Endothelial cell (in vitro differentiated cells): ENCODE results near the gene ASCC1. TPM values are rescaled to one million over a fixed set of nuclear protein-coding genes. Genes with fewer than 3 reads are reported as not detected.
A peak's percentile ranks its signal among the peaks of the same experiment; 100 is the strongest.

Experiments used
- DNase-seq: peaks from one replicate; pipeline ENCODE4 v3.0.0; 2021; ENCODE audit warnings: low spot score
- H3K27ac Mint-ChIP-seq: one replicate; pipeline ENCODE4 v1.8.0; 2021; ENCODE audit warnings: mixed read lengths, inconsistent platforms; ENCODE audit not compliant: unreplicated experiment
- H3K27me3 Mint-ChIP-seq: one replicate; pipeline ENCODE4 v1.8.0; 2021; ENCODE audit warnings: mild to moderate bottlenecking, moderate library complexity, mixed read lengths, inconsistent platforms; ENCODE audit not compliant: unreplicated experiment
- H3K36me3 Mint-ChIP-seq: one replicate; pipeline ENCODE4 v1.8.0; 2021; ENCODE audit warnings: mild to moderate bottlenecking, low read depth, mixed read lengths, inconsistent platforms; ENCODE audit not compliant: unreplicated experiment
- H3K4me1 Mint-ChIP-seq: one replicate; pipeline ENCODE4 v1.8.0; 2021; ENCODE audit warnings: mild to moderate bottlenecking, mixed read lengths, inconsistent platforms; ENCODE audit not compliant: unreplicated experiment
- H3K4me3 Mint-ChIP-seq: one replicate; pipeline ENCODE4 v1.8.0; 2021; ENCODE audit warnings: mild to moderate bottlenecking, mixed read lengths, inconsistent platforms; ENCODE audit not compliant: unreplicated experiment
- H3K9me3 Mint-ChIP-seq: one replicate; pipeline ENCODE4 v1.8.0; 2021; ENCODE audit warnings: mixed read lengths, inconsistent platforms; ENCODE audit not compliant: unreplicated experiment
- CTCF ChIP-seq: fragments of 200-600 bp; sonication (generic); IDR thresholded peaks from one replicate; pipeline ENCODE4 v1.5.0; 2021; ENCODE audit warnings: antibody characterized with exemption; ENCODE audit not compliant: unreplicated experiment
- long read RNA-seq: library from polyadenylated mRNA; unstranded; transcript quantifications from one replicate; pipeline ENCODE4 v2.0.0, GENCODE V29; 2020; ENCODE audit not compliant: unreplicated experiment
- total RNA-seq: library from RNA; stranded (reverse); fragmentation: NEBNext Ultra II Directional; extraction: Animal tissue kit (Norgen Biotek cat#: 25700); gene quantifications from one replicate; pipeline ENCODE4 v1.2.1, GENCODE V29; 2021; ENCODE audit not compliant: unreplicated experiment

ASCC1 gene
- total RNA-seq, result 32.1 TPM
- long read RNA-seq, partial matches to known transcripts, result 0 of 16 reads
- long read RNA-seq, other reads (novel, unspliced or antisense), result 12 of 16 reads

- TF ChIP-seq CTCF, result no peak
- H3K4me3 Mint-ChIP-seq, result peak within 1 kb of the TSS; percentile 98
- H3K27me3 Mint-ChIP-seq, result peaks cover 3% of the 10 kb centered on the region
- H3K9me3 Mint-ChIP-seq, result no peaks in the 10 kb centered on the region
- DNase-seq, result peak; percentile 95
- peaks cover 12% of the 10 kb centered on the region for H3K4me1 Mint-ChIP-seq
- H3K36me3 Mint-ChIP-seq, result peaks cover 6% of the 10 kb centered on the region
- peak within 1 kb of the TSS; percentile 96 for H3K27ac Mint-ChIP-seq
Observed at GRCh38 chr10:72215611-72216549, at the start of gene ASCC1, which contains the start of gene ANAPC16. ASCC1 (minus strand) TSS chr10:72216276; CDS start chr10:72213298, 2,978 bp downstream. ANAPC16 (plus strand) TSS chr10:72216012; CDS start chr10:72223915, 7,903 bp downstream.

- Mint-ChIP-seq H3K4me1 (peaks cover 9% of the 10 kb centered on the region), H3K36me3 (no peaks in the 10 kb centered on the region), H3K9me3 (no peaks in the 10 kb centered on the region), H3K4me3 (no peak overlapping the region), H3K27me3 (peaks cover 3% of the 10 kb centered on the region), H3K27ac (no peak overlapping the region)
- TF ChIP-seq CTCF, result no peak
- no peak for DNase-seq
Observed at GRCh38 chr10:72265508-72265907, 49.4 kb upstream of the ASCC1 start.

- Mint-ChIP-seq H3K36me3 (no peaks in the 10 kb centered on the region), H3K27me3 (peaks cover under 1% of the 10 kb centered on the region), H3K9me3 (no peaks in the 10 kb centered on the region), H3K27ac (no peak overlapping the region), H3K4me1 (peaks cover 17% of the 10 kb centered on the region), H3K4me3 (no peak overlapping the region)
- no peak for TF ChIP-seq CTCF
- no peak for DNase-seq
Observed at GRCh38 chr10:72264536-72264935, 48.5 kb upstream of the ASCC1 start.

GRCh38 chr10:72263613-72264241, 47.7 kb upstream of the ASCC1 start:
- no peak overlapping the region for H3K4me3 Mint-ChIP-seq
- TF ChIP-seq CTCF, result no peak

More at GRCh38 chr10:72263613-72264241, 47.7 kb upstream of the ASCC1 start:
- Mint-ChIP-seq H3K4me1 (peaks cover 18% of the 10 kb centered on the region), H3K27me3 (peaks cover 1% of the 10 kb centered on the region), H3K36me3 (no peaks in the 10 kb centered on the region), H3K27ac (no peak overlapping the region), H3K9me3 (no peaks in the 10 kb centered on the region)
- DNase-seq, result no peak
